Panc1 (cell line): ENCODE results near the gene NUDT22. TPM values are rescaled to one million over a fixed set of nuclear protein-coding genes. Genes with fewer than 3 reads are reported as not detected.
A peak's percentile ranks its signal among the peaks of the same experiment; 100 is the strongest.

Experiments
- ATAC-seq: fragments of 200-7000 bp; cut with Tn5 transposase; 2 replicates; pipeline ENCODE4 v1.9.1; 2020; ENCODE audit warnings: mild to moderate bottlenecking, moderate library complexity
- BruUV-seq: library from RNA; stranded (reverse); fragments of 400-500 nt; replicated peaks from 2 replicates; lab custom pipeline; 2021; lab: Mats Ljungman, UMichigan
- CTCF ChIA-PET: fragments of 300-600 bp; sonication (Branson Sonifier 250); formaldehyde crosslinking; loops from one replicate; lab custom pipeline; 2022; ENCODE audit warnings: antibody characterized with exemption; lab: Charles Lee
- POLR2A ChIA-PET: fragments of 300-600 bp; sonication (Branson Sonifier 250); formaldehyde crosslinking; loops from one replicate; lab custom pipeline; 2022; ENCODE audit warnings: antibody characterized with exemption; lab: Charles Lee
- DNase-seq: peaks from one replicate; pipeline ENCODE4 v3.0.0-alpha.2; 2010; ENCODE audit warnings: low read depth, low spot score
- H3K27ac ChIP-seq: 2 replicates; pipeline ENCODE4 v1.5.1; 2011; ENCODE audit warnings: mild to moderate bottlenecking, low read length, inconsistent platforms
- H3K27me3 ChIP-seq: fragments of 200-500 bp; sonication (Bioruptor generic); 2 replicates; pipeline ENCODE4 v1.6.0; 2014; ENCODE audit warnings: low read length, inconsistent platforms; ENCODE audit not compliant: control insufficient read depth, insufficient read depth
- H3K36me3 ChIP-seq: fragments of 200-500 bp; sonication (Bioruptor generic); 2 replicates; pipeline ENCODE4 v1.5.1; 2014; ENCODE audit warnings: inconsistent platforms, mild to moderate bottlenecking, low read length, moderate library complexity; ENCODE audit not compliant: control insufficient read depth, insufficient read depth
- H3K4me1 ChIP-seq: 2 replicates; pipeline ENCODE4 v1.5.1; 2011; ENCODE audit warnings: inconsistent platforms, mild to moderate bottlenecking, low read length, moderate library complexity; ENCODE audit not compliant: control insufficient read depth, insufficient read depth
- H3K4me3 ChIP-seq, 2 experiments: 2 replicates each; pipeline ENCODE4 v1.5.1; 2011 to 2012; ENCODE audit warnings: low read depth in 2 of 2, low read length in 2 of 2, mild to moderate bottlenecking in 2 of 2, inconsistent platforms in 1 of 2, moderate library complexity in 1 of 2
- H3K9me3 ChIP-seq: fragments of 200-500 bp; sonication (Bioruptor generic); 2 replicates; pipeline ENCODE4 v1.5.1; 2014; ENCODE audit warnings: low read depth, mild to moderate bottlenecking, inconsistent platforms, low read length, moderate library complexity; ENCODE audit not compliant: control insufficient read depth, insufficient read depth
- POLR2AphosphoS5 ChIP-seq: IDR thresholded peaks from 2 replicates; pipeline ENCODE4 v1.6.1; 2012; ENCODE audit warnings: mild to moderate bottlenecking, low read depth, low read length, moderate library complexity
- REST ChIP-seq, 2 experiments: IDR thresholded peaks; 2 replicates each; pipeline ENCODE4 v1.6.1; 2011 to 2012; ENCODE audit warnings: low read depth in 2 of 2, control low read depth in 1 of 2, low read length in 1 of 2, mild to moderate bottlenecking in 1 of 2, moderate library complexity in 1 of 2; ENCODE audit not compliant: insufficient read depth in 1 of 2
- SIN3A ChIP-seq: IDR thresholded peaks from 2 replicates; pipeline ENCODE4 v1.6.1; 2012; ENCODE audit warnings: low read depth, mild to moderate bottlenecking, low read length, moderate library complexity, borderline replicate concordance; ENCODE audit not compliant: insufficient read depth
- TCF7L2 ChIP-seq: IDR thresholded peaks from 2 replicates; pipeline ENCODE4 v1.6.1; 2011; ENCODE audit warnings: mild to moderate bottlenecking, low read depth, low read length, inconsistent platforms
- in situ Hi-C: cut with HindIII; loops from 2 replicates; pipeline ENCODE4 v1.10.0; 2016; ENCODE audit warnings: low sequenced_read_pairs, low pct_unique_long_range_greater_than_20kb
- intact Hi-C: fragments of 100-400 bp; cut with micrococcal nuclease; formaldehyde crosslinking; loops from one replicate; pipeline ENCODE4 v1.10.0; 2022; ENCODE audit not compliant: unreplicated experiment
- total RNA-seq: library from RNA; stranded (reverse); gene quantifications from one replicate; pipeline ENCODE4 v1.2.1, GENCODE V29; 2021; ENCODE audit not compliant: unreplicated experiment
- TF ChIP-seq, protein P1 (sequence below): fragments of 450-650 bp; IDR thresholded peaks from 2 replicates; pipeline ENCODE4 v1.5.1; 2017; ENCODE audit warnings: mild to moderate bottlenecking

NUDT22 gene
- total RNA-seq, 1 experiment from 2014 or later: 98.8 TPM

- TSS peak; percentile 91 for BruUV-seq
- peak within 1 kb of the TSS; percentile 59 to 60 for H3K4me3 ChIP-seq
- ATAC-seq: peak; percentile 69
- intact Hi-C loops: loop anchor here (10.0 kb wide), 1 partner anchor 64 kb away; the partner anchor contains the start of genes CATSPERZ and ESRRA
- ChIA-PET CTCF (interaction anchor here (0.5 to 0.7 kb wide), 3 partner anchors 75 to 682 kb away, joined by 3 to 4 read pairs (median 3); partner anchors contain the start of gene TRMT112), POLR2A (interaction anchor here (1.0 kb wide), 1 partner anchor 13 kb away, joined by 9 read pairs; no protein-coding TSS in a partner anchor)
- no peaks in the 10 kb centered on the region for H3K27me3 ChIP-seq
- no peaks in the 10 kb centered on the region for H3K9me3 ChIP-seq
- peak within 1 kb of the TSS; percentile 97 for H3K27ac ChIP-seq
- in situ Hi-C loops: no loop called here
- peaks cover 3% of the 10 kb centered on the region; the same call in 1 of the 2 replicates for H3K36me3 ChIP-seq
- TF ChIP-seq REST (IDR thresholded peaks at IDR 0.05; ENCODE audit: insufficient read depth in 1 of 2, low read depth in 2 of 2, low read length in 1 of 2): no peak
- peak; percentile 83; the same call in 1 of the 2 replicates for TF ChIP-seq SIN3A
- TF ChIP-seq POLR2AphosphoS5: peak; percentile 84
- TF ChIP-seq TCF7L2: peak; percentile 48; the same call in 1 of the 2 replicates
- TF ChIP-seq, protein P1, sequence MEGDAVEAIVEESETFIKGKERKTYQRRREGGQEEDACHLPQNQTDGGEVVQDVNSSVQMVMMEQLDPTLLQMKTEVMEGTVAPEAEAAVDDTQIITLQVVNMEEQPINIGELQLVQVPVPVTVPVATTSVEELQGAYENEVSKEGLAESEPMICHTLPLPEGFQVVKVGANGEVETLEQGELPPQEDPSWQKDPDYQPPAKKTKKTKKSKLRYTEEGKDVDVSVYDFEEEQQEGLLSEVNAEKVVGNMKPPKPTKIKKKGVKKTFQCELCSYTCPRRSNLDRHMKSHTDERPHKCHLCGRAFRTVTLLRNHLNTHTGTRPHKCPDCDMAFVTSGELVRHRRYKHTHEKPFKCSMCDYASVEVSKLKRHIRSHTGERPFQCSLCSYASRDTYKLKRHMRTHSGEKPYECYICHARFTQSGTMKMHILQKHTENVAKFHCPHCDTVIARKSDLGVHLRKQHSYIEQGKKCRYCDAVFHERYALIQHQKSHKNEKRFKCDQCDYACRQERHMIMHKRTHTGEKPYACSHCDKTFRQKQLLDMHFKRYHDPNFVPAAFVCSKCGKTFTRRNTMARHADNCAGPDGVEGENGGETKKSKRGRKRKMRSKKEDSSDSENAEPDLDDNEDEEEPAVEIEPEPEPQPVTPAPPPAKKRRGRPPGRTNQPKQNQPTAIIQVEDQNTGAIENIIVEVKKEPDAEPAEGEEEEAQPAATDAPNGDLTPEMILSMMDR: no peak
- DNase-seq: peak; percentile 78
- H3K4me1 ChIP-seq: peaks cover 30% of the 10 kb centered on the region
These were observed 14.6 kb downstream of the NUDT22 start, which contains the start of gene FKBP2 for GRCh38 chr11:64240435-64241240. Gene FKBP2 (plus strand): TSS chr11:64241095. CDS start chr11:64242388, 1,293 bp downstream.

GRCh38 chr11:64241241-64241490 is 15.1 kb downstream of the NUDT22 start:
- ATAC-seq (peak; percentile 81), DNase-seq (peak; percentile 80)
- Histone ChIP-seq H3K9me3 (no peaks in the 10 kb centered on the region), H3K4me1 (peaks cover 30% of the 10 kb centered on the region), H3K27me3 (no peaks in the 10 kb centered on the region), H3K36me3 (peaks cover 3% of the 10 kb centered on the region; the same call in 1 of the 2 replicates), H3K4me3 (peak overlapping the region; percentile 53 to 59), H3K27ac (peak overlapping the region; percentile 97; the same call in 1 of the 2 replicates)
- BruUV-seq: no TSS peak
- intact Hi-C loops (loop anchor here (10.0 kb wide), 1 partner anchor 64 kb away; the partner anchor contains the start of genes CATSPERZ and ESRRA), in situ Hi-C loops (no loop called here)
- ChIA-PET CTCF (interaction anchor here (0.5 to 0.7 kb wide), 3 partner anchors 76 to 681 kb away, joined by 3 to 4 read pairs (median 3); partner anchors contain the start of gene TRMT112), POLR2A (interaction anchor here (1.0 kb wide), 1 partner anchor 13 kb away, joined by 9 read pairs; no protein-coding TSS in a partner anchor)
- no peak for TF ChIP-seq SIN3A
- TF ChIP-seq REST (IDR thresholded peaks at IDR 0.05; ENCODE audit: insufficient read depth in 1 of 2, low read depth in 2 of 2, low read length in 1 of 2): no peak
- no peak for TF ChIP-seq POLR2AphosphoS5
- TF ChIP-seq TCF7L2: no peak
- TF ChIP-seq, protein P1: no peak
